Prostate gland (tissue), 2 donors: ENCODE results near the gene PILRA.

Experiments used
- POLR2A ChIP-seq: fragments of 450-650 bp; IDR thresholded peaks from one replicate; pipeline ENCODE4 v1.6.1; 2016; ENCODE audit warnings: antibody characterized with exemption, mild to moderate bottlenecking
- POLR2AphosphoS5 ChIP-seq: sonication (generic); formaldehyde crosslinking; IDR thresholded peaks from one replicate; pipeline ENCODE4 v1.6.1; 2017; ENCODE audit warnings: antibody characterized with exemption
- TF ChIP-seq, protein P1 (sequence below), 4 experiments: fragments of 200-600 bp in 2 of 4; fragments of 450-650 bp in 2 of 4; sonication (generic) in 2 of 4; IDR thresholded peaks; 1 replicate in 3 of 4; 2 replicates in 1 of 4; pipeline ENCODE4 v1.5.1; 2016 to 2019; ENCODE audit warnings: antibody characterized with exemption in 4 of 4, mild to moderate bottlenecking in 2 of 4, moderate library complexity in 2 of 4

DNA sequence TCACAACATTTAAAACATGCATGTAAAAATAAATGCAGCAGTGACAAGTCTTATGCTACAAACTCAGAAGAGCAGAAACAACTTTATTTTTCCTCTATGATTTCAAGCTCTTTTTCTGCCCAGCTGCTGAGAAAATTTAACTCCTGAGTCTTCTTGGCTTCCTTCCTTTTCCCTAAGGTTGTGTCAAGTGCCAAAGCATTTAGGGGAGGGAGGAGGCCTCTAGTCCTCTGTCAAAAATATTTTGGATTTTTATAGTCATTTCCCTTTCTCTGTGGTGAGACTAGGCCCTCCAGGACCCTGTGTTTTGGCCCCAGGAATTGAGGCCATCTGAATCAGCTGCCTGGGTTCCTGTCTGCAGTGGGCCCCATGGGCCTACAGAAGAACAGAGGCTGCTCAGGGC is 26.4 kb upstream of the PILRA start:
- TF ChIP-seq, protein P1, sequence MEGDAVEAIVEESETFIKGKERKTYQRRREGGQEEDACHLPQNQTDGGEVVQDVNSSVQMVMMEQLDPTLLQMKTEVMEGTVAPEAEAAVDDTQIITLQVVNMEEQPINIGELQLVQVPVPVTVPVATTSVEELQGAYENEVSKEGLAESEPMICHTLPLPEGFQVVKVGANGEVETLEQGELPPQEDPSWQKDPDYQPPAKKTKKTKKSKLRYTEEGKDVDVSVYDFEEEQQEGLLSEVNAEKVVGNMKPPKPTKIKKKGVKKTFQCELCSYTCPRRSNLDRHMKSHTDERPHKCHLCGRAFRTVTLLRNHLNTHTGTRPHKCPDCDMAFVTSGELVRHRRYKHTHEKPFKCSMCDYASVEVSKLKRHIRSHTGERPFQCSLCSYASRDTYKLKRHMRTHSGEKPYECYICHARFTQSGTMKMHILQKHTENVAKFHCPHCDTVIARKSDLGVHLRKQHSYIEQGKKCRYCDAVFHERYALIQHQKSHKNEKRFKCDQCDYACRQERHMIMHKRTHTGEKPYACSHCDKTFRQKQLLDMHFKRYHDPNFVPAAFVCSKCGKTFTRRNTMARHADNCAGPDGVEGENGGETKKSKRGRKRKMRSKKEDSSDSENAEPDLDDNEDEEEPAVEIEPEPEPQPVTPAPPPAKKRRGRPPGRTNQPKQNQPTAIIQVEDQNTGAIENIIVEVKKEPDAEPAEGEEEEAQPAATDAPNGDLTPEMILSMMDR (IDR thresholded peaks at IDR 0.05) = no peak
- TF ChIP-seq POLR2AphosphoS5 (no peak), POLR2A (no peak)
